NT2/D1 (cell line): ENCODE data around the gene MACIR.

Experiments used
- SUZ12 ChIP-seq: IDR thresholded peaks from 2 replicates; pipeline ENCODE4 v1.6.1; 2011; ENCODE audit not compliant: insufficient read length, insufficient read depth; ENCODE audit errors: extremely low read depth
- YY1 ChIP-seq: IDR thresholded peaks from 2 replicates; pipeline ENCODE4 v1.6.1; 2011; ENCODE audit not compliant: insufficient read length, insufficient read depth
- ZNF274 ChIP-seq: IDR thresholded peaks from 2 replicates; pipeline ENCODE4 v1.6.1; 2011; ENCODE audit warnings: mild to moderate bottlenecking, low read depth, low read length

DNA sequence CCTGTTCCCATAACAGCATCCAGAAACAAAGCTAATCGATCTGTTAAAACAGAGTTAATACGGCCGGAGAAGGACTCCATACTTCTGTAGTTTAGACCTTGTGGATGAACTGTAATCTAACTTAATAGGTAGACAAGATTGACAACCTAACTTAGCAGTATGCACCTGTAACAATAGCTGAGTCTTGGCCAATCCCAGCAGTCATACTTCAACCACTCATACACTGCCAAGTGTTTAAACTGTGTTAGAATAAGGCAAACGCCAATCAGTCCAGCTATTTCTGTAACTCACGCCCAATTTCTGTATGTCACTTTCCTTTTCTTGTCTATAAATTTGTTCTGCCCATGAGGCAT lies 33.7 kb upstream of the MACIR start:
- TF ChIP-seq YY1 (no peak), ZNF274 (no peak), SUZ12 (no peak)
